ENCODE data around the gene SLC26A8.
"Not testable (repeated sequence)": the region's sequence is repeated elsewhere in the genome, so short reads cannot be mapped to it uniquely, and the experiment has no call there.

Gene SLC26A8

DNA sequence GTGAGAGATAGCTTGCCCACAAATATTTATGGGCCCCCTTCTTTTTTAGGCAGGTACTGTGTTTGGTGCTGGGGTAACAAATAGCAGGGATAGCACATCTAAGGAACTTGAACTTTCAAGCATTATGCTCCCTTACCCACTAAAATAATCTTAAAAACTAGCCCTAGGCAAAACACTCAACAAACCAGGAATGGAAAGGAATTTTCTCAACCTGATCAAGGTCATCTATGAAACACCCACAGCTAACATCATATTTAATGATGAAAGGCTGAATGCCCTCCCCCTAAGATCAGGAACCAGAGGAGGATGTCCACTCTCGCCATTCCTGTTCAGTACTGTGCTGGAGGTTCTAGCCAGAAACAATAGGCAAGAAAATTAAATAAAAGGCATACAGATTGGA, 94.8 kb downstream of the SLC26A8 start:
- no peaks in the 10 kb centered on the region for H3K4me1 Mint-ChIP-seq
- ATAC-seq (replicated peaks; ENCODE audit: extremely low read depth, poor library complexity, severe bottlenecking) (no peak), DNase-seq (ENCODE audit: low spot score in 2 of 2) (no peak)
- no peaks in the 10 kb centered on the region for H3K27me3 Mint-ChIP-seq
- H3K36me3 Mint-ChIP-seq (ENCODE audit: insufficient read depth), result no peaks in the 10 kb centered on the region
- no peak overlapping the region for H3K4me3 Mint-ChIP-seq
- no peak overlapping the region for H3K27ac Mint-ChIP-seq (ENCODE audit: low read depth)
- H3K9me3 Mint-ChIP-seq, result no peaks in the 10 kb centered on the region

DNA sequence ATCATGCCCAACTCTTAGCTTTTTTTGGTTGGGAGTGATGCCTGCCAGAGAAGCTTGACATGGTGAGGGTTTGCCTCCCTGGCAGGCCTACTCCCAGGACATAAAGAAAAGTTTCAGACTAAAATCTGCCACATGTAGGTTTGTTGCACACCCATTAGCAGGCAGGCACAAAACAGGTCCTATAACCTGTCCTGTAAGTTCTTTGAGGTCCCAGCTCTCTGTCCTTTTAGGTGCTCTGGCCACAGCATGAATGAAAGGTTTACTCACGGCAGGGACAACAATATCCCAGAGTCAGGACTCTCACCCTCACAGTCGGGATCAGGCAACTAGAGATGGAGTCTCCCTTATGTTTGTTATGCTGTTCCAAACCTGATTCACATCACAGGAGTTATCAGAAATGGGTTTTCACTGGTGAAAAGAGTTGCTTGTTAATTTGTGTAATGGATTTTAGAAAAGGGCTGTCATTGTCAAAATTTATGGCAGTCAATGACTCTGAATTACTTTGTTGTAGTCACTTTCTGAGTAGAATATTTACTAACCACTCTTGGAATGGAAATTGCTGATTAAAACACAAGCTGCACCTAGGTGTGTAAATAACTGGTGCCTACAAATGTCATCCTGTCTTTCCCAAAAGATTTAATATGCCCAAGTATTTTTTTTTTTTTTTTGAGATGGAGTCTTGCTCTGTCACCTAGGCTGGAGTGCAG, 97.8 kb downstream of the SLC26A8 start:
- Mint-ChIP-seq H3K4me1 (peaks cover 10% of the 10 kb centered on the region), H3K4me3 (no peak overlapping the region), H3K9me3 (no peaks in the 10 kb centered on the region), H3K36me3 (ENCODE audit: insufficient read depth) (no peaks in the 10 kb centered on the region), H3K27me3 (no peaks in the 10 kb centered on the region), H3K27ac (ENCODE audit: low read depth) (no peak overlapping the region)
- no peak for ATAC-seq (replicated peaks; ENCODE audit: extremely low read depth, poor library complexity, severe bottlenecking)
- no peak for DNase-seq (ENCODE audit: low spot score in 2 of 2)

DNA sequence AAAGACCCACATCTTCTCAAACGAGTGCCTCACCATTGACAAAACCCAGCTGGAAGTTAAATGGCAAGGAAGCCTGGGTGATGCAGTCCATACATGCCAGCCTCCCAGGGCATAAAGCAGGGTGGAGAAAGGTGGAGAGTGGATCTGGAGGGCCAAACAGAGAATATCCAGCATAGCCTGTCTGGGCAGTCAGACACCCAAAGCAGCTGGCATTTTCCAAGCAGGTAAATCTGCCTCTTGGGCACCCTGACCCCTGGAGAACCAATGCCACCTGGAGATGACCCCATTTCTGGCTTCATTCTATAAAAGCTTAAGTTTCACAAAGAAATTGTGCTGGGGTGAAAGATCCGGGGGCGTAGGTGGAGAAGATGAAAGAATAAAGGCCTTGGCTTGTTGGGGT, 98.5 kb downstream of the SLC26A8 start:
- DNase-seq (ENCODE audit: low spot score in 2 of 2) (no peak), ATAC-seq (replicated peaks; ENCODE audit: extremely low read depth, poor library complexity, severe bottlenecking) (no peak)
- Mint-ChIP-seq H3K4me1 (peaks cover 16% of the 10 kb centered on the region), H3K27me3 (no peaks in the 10 kb centered on the region), H3K36me3 (ENCODE audit: insufficient read depth) (peaks cover 1% of the 10 kb centered on the region), H3K27ac (ENCODE audit: low read depth) (no peak overlapping the region), H3K4me3 (no peak overlapping the region), H3K9me3 (no peaks in the 10 kb centered on the region)

DNA sequence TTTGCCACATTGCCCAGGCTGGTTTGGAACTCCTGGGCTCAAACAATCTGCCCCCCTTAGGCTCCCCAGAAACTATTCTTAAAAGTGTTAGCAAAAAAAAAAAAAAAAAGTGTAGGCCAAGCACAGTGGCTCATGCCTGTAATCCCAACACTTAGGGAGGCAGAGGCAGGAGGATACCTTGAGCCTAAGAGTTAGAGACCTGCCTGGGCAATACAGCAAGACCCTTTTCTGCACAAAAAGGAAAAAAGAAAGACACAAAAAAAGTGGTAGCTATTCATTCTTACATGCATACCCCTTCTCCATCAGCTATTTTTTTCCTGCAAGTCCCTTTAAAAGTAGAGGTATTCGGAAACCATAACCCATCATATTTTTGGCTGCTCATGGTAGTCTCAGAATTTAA, 100.3 kb downstream of the SLC26A8 start:
- ATAC-seq (replicated peaks; ENCODE audit: extremely low read depth, poor library complexity, severe bottlenecking), result no peak
- Mint-ChIP-seq H3K27me3 (no peaks in the 10 kb centered on the region), H3K4me3 (no peak overlapping the region), H3K36me3 (ENCODE audit: insufficient read depth) (peaks cover 7% of the 10 kb centered on the region), H3K27ac (ENCODE audit: low read depth) (no peak overlapping the region), H3K9me3 (no peaks in the 10 kb centered on the region), H3K4me1 (peaks cover 28% of the 10 kb centered on the region)
- no peak for DNase-seq (ENCODE audit: low spot score in 2 of 2)

DNA sequence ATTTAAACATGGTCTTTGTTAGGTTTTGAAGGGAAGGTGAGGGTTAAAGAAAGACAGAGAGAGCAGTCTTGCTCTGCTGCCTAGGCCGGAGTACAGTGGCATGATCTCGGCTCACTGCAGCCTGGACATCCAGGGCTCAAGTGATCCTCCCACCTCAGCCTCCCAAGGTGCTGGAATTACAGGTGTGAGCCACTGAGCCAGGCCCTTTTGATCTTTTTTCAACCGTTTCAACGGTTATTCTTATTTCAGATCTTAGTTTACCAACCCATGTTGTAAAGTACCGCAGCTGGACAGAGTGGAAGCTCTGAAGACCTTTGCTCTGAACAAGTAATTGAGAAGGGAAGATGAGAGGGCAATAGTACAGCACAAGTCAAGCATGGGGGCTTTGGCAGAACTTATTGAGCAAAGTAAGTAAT, 102.3 kb downstream of the SLC26A8 start:
- ATAC-seq (replicated peaks; ENCODE audit: extremely low read depth, poor library complexity, severe bottlenecking) (no peak), DNase-seq (ENCODE audit: low spot score in 2 of 2) (no peak)
- Mint-ChIP-seq H3K27me3 (no peaks in the 10 kb centered on the region), H3K27ac (ENCODE audit: low read depth) (no peak overlapping the region), H3K4me1 (peaks cover 46% of the 10 kb centered on the region), H3K4me3 (peak overlapping the region; percentile 97), H3K36me3 (ENCODE audit: insufficient read depth) (peaks cover 8% of the 10 kb centered on the region), H3K9me3 (no peaks in the 10 kb centered on the region)

DNA sequence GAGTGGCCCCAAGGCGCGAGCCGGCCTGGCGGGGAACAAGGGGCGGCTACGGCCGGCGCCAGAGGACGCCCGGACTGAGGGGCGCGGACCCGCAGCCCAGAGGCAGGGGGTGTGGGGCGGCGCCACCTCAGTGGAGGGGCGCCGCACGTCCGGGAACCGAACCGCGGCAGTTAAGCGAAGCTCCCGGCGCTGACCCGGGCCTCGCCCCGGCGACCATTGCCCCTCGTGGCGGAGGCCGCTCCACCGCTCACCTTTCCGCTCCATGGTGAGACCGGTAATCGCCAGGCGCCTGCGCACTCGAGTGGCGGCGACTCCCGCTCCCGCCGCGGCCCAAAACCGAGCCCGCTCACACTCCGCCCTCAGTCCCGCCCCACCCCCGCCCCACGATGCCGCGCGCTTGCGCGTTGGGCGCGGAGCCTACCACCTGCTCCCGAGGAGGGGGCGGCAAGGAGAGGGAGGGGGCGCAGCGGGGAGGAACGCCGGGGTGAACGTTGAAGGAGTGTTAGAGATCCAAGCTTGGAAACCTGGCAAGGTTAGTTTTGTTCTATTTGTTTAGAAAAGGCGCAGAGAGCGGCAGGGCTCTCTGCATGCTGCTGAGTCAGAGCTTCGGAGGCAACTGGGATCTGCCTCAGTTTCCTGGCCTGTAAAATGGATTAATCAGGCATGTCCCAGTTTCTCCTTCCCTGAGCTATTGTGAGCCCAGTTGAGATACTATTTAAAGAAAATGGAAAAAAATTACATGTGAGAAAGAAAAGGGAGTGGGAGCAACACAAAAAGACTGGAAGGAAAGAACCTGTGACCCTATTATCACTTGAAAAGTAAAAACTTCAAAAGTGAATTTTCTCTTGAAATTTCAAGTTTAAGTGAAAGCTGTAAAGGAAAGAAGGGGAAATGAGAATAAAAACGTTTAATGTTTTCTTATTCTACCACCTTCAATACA, 103.4 kb downstream of the SLC26A8 start, which contains the start of gene SRPK1:
Gene SRPK1, minus strand, starts transcription at position 306 of the 940 bp plus-strand sequence. Its CDS starts 42 bp downstream, at position 264.
- Mint-ChIP-seq H3K27ac (ENCODE audit: low read depth) (peak within 1 kb of the TSS; percentile 93), H3K27me3 (no peaks in the 10 kb centered on the region), H3K9me3 (no peaks in the 10 kb centered on the region), H3K4me1 (peaks cover 51% of the 10 kb centered on the region), H3K36me3 (ENCODE audit: insufficient read depth) (peaks cover 10% of the 10 kb centered on the region), H3K4me3 (peak within 1 kb of the TSS; percentile 97)
- ATAC-seq (replicated peaks; ENCODE audit: extremely low read depth, poor library complexity, severe bottlenecking), result peak; percentile 73
- DNase-seq (ENCODE audit: low spot score in 2 of 2), result peak; percentile 58 to 62

DNA sequence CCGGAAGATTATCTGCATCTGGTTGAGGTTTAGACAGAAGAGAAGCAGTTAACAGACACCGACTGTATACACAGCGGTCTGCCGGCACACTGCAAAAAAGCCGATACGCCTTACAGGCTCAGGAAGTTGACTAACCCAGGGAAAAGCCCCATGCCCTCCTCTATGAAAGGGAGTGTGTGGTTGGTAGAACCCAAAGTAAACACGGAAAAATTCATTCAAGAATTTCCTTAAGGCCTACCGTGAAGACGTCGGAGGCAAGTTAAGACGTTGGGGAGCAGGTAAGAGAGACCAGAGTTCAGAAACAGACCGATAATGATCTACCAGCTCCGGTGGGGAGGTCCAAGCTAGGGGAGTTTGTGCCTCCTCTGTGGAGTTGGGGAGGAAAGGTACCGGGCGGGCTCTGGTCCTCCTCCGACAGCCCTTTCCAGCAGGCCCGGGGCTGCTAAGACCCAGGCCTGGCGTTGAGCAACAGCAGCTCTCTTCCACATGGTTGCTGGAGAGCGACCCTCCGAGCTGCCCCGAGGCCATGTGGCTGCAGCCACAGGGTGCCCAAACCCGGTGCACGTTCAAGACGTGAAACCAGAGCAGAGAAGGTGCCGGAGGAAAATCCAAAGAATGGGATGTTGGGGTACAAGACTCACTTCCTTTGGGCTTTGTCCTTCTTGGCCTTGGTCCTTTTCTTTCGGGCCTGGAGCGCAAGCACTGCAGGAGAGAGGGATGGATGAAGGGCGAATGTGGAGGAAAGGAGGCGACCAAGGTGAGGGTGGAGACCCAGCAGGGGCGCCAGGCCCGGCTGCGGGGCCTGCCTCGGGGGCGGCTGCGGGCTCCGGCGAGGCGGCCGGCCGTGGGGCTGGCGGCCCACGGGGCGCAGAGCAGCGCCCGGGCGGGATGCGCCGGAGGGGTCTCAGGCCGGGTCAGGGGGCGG, 104.4 kb downstream of the SLC26A8 start:
- no peaks in the 10 kb centered on the region for H3K9me3 Mint-ChIP-seq
- peak overlapping the region; percentile 97 for H3K4me3 Mint-ChIP-seq
- H3K36me3 Mint-ChIP-seq (ENCODE audit: insufficient read depth), result peaks cover 13% of the 10 kb centered on the region
- DNase-seq (ENCODE audit: low spot score in 2 of 2) (peak in 1 of 2 donors; percentile 11), ATAC-seq (replicated peaks; ENCODE audit: extremely low read depth, poor library complexity, severe bottlenecking) (peak; percentile 56)
- H3K4me1 Mint-ChIP-seq, result peaks cover 51% of the 10 kb centered on the region
- H3K27me3 Mint-ChIP-seq, result no peaks in the 10 kb centered on the region
- peak overlapping the region; percentile 93 for H3K27ac Mint-ChIP-seq (ENCODE audit: low read depth)

DNA sequence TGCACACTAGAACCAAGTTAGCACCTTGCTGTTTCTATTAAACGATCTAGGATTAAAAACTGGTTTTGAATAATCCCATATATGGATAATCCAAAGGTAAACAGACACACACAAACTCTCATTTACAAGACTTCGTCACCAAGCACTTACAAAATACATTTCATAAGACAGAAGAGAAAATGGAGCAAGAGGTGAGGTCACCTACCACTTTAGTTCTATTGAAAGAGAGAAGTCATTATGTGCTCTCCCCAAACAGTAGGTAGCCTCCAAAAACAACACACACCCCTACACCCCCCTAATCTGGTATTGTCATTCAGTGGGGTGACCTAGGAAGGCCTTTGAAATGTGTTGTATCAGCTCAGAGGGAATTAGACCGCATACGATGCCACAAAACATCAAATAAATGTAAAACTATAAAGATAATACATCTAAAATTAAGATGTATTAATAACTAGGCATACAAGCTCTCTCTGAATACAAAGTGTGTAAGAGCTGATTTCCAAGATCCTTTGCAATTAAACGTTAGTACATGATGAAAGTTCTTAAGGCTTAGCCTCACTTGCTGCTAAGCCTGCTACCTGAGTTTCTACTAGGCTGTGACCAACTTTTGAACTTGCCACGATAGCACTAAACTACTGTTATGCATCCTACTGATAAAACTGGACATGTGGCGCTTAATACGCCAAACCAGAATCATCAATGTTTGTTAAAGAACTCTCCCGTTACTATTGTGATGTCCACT, 105.2 kb downstream of the SLC26A8 start:
- Mint-ChIP-seq H3K9me3 (no peaks in the 10 kb centered on the region), H3K4me1 (peaks cover 51% of the 10 kb centered on the region), H3K4me3 (peak overlapping the region; percentile 97), H3K27me3 (no peaks in the 10 kb centered on the region), H3K36me3 (ENCODE audit: insufficient read depth) (peaks cover 15% of the 10 kb centered on the region), H3K27ac (ENCODE audit: low read depth) (peak overlapping the region; percentile 93)
- DNase-seq (ENCODE audit: low spot score in 2 of 2), result no peak
- ATAC-seq (replicated peaks; ENCODE audit: extremely low read depth, poor library complexity, severe bottlenecking), result peak; percentile 41

DNA sequence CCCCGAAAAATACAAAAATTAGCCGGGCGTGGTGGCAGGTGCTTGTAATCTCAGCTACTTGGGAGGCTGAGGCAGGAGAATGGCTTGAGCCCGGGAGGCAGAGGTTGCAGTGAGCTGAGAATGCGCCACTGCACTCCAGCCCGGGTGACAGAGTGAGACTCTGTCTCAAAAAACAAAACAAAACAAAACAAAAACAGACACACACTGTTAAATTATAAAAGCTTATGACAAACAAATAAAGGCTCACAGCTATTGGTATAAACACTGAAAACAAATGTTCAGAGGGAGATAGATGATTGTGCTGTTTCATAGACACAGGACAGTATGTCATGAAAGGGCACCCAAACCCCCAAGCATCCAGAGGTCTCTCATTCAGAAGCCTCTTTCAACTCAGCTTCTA, 107.5 kb downstream of the SLC26A8 start:
- H3K9me3 Mint-ChIP-seq; H3K27me3 Mint-ChIP-seq; H3K4me3 Mint-ChIP-seq; H3K27ac Mint-ChIP-seq (ENCODE audit: low read depth); DNase-seq (ENCODE audit: low spot score in 2 of 2); ATAC-seq (replicated peaks; ENCODE audit: extremely low read depth, poor library complexity, severe bottlenecking): not testable (repeated sequence)
- Mint-ChIP-seq H3K4me1 (peaks cover 41% of the 10 kb centered on the region), H3K36me3 (ENCODE audit: insufficient read depth) (peaks cover 26% of the 10 kb centered on the region)

DNA sequence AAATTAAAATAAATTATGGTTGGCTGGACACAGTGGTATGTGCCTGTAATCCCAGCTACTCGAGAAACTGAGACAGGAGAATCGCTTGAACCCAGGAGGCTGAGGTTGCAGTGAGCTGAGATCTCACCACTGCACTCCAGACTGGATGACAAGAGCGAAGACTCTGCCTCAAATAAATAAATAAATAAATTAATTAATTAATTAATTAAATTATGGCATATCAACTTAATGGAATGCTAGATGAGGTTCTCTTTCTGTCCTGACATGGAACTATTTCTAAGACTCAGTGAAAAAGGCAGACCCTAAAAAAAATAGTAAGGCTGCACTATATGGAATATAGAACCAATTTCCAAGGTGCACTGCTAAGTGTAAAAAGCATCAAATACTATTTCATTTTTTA, 108.4 kb downstream of the SLC26A8 start:
- Mint-ChIP-seq H3K27ac (ENCODE audit: low read depth) (no peak overlapping the region), H3K27me3 (no peaks in the 10 kb centered on the region), H3K4me3 (no peak overlapping the region), H3K36me3 (ENCODE audit: insufficient read depth) (peaks cover 25% of the 10 kb centered on the region), H3K9me3 (no peaks in the 10 kb centered on the region), H3K4me1 (peaks cover 36% of the 10 kb centered on the region)
- DNase-seq (ENCODE audit: low spot score in 2 of 2) (no peak), ATAC-seq (replicated peaks; ENCODE audit: extremely low read depth, poor library complexity, severe bottlenecking) (no peak)

DNA sequence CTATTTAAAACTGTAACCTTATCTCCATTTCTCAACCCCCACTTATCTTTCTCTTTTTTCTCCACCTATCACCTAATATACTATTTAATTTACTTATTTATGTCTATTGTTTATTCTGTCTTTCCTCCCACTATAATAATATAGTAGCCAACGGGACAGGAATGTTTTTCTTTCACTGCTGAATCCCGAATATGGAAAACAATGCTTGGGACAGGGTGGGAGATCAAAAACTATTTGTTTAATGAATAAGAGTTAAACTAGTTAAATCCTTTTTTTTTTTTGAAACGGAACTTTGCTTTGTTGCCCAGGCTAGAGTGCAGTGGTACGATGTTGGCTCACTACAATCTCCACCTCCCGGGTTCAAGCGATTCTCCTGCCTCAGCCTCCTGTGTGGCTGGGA, 109.9 kb downstream of the SLC26A8 start:
- DNase-seq (ENCODE audit: low spot score in 2 of 2) (no peak), ATAC-seq (replicated peaks; ENCODE audit: extremely low read depth, poor library complexity, severe bottlenecking) (no peak)
- Mint-ChIP-seq H3K27me3 (no peaks in the 10 kb centered on the region), H3K9me3 (peaks cover 3% of the 10 kb centered on the region), H3K4me3 (no peak overlapping the region), H3K36me3 (ENCODE audit: insufficient read depth) (peaks cover 24% of the 10 kb centered on the region), H3K27ac (ENCODE audit: low read depth) (no peak overlapping the region), H3K4me1 (peaks cover 27% of the 10 kb centered on the region)

Data from central memory CD8-positive, alpha-beta T cell (primary cell).